ENCODE data around the gene ADD2.

ADD2 gene

DNA sequence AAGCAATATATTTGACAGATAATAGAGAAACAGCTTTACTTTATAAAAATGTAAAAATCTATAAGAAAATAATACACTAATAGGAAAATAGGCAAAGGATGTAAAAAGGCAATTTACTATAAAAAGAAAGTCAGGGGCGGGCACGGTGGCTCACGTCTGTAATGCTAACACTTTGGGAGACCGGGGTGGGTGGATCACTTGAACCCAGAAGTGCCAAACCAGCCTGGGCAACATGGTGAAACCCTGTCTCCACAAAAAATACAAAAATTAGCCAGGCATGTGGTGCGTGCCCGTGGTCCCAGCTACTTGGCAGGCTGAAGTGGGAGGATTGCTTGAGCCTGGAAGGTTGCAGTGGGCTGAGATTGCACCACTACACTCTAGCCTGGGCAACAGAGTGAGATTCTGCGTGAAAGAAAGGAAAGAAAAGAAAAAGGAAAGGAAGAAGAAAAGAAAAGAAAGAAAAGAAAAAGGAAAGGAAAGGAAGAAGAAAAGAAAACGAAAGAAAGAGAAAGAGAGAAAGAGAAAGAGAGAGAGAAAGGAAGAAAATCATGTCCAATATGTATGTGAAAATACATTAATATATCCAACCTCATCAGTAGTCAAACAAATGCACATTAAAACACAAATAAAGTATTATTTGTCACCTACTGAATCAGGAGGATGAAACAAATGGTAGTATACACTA lies 65.1 kb downstream of the ADD2 start:
- DNase-seq (ENCODE audit: low read depth) = no peak

DNA sequence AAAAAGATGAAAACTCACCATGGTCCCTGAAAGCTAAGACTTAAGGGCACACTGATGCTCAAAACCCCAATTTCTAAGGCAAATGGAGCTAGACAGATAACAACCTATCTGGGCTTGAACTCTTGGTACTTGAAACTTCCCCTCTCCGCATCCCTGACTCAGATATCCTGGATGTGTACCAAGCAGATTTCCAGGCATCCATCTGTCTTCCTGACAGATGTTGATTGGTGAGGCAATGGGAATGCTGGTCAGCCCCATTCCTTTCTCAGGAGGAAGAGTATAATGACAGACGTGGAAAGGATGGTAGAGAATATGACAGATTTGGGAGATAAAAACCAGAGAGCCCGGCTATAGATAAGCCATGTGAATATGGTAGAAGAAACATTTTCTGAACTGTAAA lies 69.2 kb downstream of the ADD2 start:
- no peak for DNase-seq (ENCODE audit: low read depth)

DNA sequence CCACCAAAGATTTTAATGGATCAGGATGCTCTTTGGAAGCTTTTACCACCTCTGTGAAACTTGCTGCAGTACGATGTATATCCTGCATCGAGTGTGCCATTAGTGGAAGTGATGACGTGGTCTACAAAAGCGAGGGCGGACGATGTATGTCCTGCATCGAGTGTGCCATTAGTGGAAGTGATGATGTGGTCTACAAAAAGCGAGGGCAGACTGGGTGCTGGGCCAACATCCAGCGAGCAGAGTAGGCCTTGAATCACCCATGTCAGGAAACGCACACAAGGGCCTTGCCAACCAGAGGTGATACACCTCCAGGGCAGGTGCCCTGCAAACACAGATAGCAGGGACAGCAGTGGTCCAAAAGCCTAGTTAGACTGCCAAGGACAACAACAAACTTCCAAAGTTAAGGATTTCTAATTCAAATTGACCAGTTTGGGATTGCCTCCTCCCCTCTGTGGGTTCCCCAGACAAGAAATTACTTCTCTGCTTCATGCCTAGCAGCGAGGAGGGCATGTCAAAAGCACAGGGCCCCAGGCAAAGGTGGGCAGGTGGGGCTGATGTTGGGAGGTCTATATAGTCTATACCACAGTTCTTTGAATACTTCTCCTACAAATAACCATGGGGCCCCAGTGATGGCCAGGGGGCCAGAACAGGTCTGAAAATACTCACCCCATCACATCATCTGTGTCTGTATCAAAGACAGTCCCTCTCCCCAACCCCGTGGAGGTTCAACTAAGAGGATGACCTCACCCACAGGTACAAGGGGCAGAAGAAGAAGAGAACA lies 70.2 kb downstream of the ADD2 start:
- DNase-seq (ENCODE audit: low read depth) = no peak

DNA sequence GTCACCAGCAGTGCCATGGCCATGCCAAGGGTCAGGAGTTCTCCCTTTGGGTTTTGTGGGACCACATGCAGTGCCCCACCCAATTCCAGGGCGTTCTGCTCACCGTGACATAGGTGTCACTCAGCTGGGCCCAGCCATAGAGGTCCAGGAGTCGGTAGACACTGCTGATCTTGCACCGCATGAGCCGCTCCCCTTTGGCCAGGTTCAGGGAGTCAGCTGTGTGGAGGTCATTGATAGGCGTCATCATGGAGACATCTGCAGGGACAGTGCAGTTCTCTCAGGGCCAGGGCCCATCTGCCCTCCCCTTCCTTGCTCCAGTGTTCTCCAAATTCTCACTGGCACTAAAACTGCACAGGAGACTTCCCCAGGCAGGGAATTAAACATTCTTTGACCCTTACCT lies 71.9 kb downstream of the ADD2 start:
- DNase-seq (ENCODE audit: low read depth) = no peak

DNA sequence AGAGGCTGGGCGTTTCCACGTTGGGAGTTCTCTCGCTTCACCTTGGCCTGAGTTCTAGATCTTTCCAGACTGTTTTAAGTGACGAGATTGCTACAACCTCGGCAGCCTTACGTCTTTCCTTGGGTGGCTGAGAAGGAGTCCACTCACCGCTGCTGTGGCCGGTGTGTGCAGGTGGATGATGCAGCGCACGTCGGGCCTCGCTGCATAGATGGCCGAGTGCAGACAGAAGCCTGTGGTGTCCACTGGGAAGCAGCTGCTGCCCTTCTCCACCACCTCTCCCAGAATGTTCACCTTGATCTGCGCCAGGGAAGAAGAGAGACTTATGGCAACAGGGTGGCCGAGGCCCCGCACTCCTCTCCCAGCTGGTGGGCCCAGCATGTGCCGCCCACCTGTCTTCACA lies 75.7 kb downstream of the ADD2 start:
- DNase-seq (ENCODE audit: low read depth) = no peak

DNA sequence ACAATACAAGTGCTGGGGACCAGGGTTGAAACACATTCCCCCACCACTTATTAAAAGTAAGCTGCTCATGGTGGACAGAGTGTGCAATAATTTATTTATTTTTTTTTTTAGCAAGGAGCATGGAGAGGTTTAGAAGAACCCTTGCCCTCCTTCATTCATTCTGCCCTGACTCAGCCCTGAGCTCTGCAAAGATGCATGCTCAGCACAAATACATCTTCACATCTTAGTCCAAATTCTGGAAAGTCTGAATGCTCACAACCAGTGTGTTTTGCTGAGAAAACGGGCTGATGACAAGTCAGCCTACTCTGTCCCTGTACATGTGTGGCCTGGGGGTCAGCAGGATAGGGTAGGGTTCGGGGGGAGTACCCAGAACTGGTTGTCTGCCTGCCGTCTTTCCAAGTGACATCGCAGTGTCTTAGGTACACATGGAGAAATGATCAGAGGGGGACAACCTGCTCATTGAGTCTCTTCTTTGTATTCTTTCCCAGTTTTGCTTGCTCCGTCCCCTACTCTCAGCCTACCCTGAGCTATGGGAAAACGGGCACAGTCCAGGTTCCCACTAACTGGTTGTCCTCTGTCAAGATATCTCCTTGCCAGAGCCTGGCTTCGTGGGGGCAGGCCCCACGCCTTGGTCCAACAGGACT lies 76.4 kb downstream of the ADD2 start:
- DNase-seq (ENCODE audit: low read depth) = no peak

DNA sequence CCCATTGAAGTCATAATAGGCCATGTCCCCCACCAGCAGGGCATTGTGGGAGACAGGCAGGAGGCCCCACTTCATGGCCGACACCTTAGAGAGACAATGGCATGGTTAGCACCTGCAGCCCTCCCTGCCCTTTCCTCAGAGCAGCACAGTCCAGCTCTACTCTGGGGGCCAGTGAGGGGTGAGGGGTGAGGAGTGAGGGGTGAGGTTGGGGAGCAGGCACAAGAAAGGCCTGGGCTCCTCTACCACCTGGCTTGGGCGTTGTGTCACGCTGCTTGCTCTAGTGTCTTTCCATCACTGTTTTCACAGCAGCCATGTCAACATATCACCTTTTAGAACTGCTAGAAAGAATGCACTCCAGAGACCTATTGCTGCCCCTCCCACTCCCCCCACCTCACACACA lies 77.2 kb downstream of the ADD2 start:
- no peak for DNase-seq (ENCODE audit: low read depth)

DNA sequence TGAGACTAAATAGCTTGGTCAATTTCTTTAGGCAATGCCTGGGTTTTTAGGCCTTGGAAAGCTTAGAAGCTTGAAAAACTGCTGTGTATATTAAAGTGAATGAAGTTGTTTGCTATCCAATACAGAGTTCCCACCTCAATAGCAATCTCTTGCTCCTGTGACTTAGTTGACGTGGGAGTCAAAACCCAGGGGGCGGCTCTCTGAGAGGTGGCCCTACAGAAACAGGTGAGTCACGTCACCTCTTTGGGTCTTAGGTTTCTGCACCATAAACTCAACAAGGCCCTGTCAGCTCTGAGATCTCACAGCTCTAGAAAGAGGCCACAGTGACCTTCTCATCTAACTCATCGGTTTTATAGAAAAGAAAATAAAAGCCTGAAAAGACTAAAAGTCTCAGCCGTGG lies 79.6 kb downstream of the ADD2 start:
- DNase-seq (ENCODE audit: low read depth) = no peak

DNA sequence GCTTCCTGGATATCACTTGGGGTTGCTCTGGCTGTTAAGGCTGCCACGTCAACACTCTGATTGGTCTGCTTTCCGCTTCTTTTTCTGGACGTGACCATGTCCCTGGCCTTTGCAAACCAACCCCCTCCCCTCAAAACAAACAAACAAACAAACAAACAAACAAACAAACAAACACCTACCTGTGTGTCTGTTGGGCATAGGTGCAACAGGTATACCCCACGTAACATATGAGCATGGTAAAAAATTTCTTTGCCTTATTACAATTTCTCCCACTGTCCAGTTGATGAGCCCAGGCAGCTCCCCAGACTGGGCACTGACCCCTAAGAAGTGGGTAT lies 80.6 kb downstream of the ADD2 start:
- DNase-seq (ENCODE audit: low read depth) = no peak

DNA sequence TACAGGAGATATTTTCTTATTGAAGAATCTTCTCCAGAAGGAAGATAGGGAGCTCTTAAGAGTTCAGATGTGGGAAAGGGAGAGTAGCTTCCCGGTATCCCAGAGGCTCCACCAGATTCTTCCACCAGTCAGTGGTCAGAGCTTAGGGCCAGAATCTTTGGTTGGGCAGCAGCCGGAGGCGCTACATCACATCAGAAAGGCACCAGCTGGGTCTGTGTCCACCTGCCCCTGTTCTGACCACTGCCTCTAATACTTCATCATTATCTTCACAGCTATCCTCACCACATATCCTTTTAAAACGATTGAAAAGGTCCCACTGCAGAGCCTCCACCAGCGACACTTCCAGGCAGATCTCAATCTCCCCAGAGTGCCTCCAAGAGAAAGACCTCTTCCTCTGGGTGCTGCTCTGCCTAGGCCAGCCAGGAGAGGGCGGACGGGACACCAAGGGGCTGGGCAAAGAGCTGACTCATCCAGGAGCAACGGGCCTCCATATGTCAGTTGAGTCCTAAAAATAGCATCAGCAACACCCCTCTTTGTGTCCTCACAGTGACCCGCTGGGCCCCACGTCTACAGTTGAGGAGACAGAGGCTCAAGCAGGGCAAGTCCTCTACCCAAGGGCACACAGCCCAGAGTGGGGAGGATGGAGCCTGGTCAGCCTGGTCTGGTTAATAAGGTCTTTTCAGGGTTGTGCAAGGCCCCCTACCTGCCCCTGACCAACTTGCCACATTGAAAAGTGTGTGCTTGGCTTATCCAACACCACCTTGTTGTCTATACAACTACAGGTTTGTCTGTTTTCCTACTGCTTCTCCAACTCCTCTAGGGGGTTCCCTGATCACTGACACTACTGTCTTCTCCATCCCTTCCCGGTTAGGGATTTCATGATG lies 81.2 kb downstream of the ADD2 start:
- DNase-seq (ENCODE audit: low read depth) = peak; percentile 67

DNA sequence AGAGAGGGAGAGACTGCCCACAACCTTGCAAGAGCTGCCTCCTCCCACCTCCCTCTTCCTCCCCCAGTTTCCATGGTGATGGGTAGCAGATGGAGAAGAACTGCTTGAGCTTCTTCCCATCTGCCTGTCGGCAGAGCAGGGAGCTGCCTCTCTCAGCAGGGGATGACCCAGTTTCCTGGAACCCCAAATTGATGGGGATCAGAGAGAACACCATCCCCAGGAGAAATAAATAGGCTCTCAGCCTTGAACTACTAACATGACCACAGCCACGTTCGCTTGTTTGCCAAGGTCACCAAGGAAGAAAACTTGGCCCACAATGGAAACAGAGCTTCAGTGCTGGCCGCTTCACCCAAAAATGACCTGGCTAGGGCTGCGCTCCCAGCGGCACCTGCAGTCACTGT lies 82.2 kb downstream of the ADD2 start:
- DNase-seq (ENCODE audit: low read depth) = no peak

DNA sequence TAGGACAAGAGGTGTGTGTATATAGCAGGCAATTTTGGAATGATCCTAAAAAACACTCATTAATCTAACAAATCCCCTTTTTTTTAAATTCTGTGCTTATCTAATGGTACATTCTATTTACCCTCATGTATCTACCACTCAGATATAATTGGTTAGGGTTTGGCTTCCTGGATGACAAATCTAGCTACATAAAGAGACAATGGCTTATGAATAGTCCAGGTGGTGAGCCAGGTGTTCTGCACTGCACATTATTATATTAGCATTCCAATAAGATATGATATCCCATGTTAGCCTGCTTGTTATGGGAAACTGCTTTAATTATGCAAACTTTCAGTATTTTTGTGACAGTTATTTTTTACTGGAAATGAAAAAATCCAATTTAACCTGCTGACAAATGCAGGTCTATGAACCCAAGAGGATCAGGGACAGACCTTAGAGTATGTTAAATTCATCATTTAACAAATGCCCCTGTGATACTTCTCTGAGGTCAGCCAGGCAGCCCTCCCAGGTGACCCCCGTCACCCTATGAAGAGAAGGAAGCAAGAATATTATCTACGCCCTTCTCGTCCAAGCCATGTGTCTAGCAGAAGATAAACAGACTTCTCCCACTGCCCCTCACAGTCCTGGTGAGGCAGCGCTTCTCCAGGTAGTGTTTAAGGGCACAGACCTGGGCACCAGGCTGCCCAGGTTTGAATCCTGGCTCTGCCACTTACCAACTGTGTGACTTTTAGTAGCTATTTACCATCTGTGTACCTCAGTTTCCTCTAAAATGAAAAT lies 83.0 kb downstream of the ADD2 start:
- no peak for DNase-seq (ENCODE audit: low read depth)

DNA sequence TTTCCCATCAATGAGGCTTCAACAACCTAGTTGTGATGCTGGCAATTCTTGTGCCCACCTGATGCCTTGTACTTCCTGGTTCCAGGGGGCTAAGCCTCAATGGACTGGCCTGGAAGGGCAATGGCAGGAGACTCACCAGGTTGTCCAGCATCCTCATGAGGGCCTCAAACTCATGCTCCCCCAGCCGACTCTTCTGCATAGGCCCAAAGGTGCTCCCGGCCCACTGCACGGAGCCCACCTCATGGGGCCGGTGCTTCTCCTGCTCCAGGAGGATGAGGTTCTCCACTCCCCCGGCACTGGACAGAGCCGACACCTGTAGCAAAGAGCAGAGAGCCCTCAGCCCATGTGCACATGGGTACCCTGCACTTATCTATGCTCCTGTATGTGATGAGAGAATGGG lies 84.5 kb downstream of the ADD2 start:
- no peak for DNase-seq (ENCODE audit: low read depth)

DNA sequence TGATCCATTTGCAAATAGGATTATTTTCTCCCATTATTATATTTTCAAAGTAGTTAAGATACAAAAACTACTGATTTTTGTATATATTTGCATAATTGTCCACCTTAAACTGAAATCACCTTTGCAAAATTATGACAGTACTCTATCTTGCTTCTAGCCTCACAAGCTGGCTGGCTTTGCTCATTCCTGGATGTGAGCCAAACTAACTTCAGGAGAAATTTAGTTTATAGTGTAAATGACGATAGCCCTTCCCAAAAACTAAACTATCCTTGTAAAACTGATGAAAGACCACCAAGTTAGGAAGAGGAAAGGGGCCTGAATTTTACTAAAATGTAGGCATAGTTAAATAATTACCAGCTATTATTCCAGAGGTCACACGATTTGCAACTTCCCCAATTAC lies 87.3 kb downstream of the ADD2 start:
- DNase-seq (ENCODE audit: low read depth) = no peak

DNA sequence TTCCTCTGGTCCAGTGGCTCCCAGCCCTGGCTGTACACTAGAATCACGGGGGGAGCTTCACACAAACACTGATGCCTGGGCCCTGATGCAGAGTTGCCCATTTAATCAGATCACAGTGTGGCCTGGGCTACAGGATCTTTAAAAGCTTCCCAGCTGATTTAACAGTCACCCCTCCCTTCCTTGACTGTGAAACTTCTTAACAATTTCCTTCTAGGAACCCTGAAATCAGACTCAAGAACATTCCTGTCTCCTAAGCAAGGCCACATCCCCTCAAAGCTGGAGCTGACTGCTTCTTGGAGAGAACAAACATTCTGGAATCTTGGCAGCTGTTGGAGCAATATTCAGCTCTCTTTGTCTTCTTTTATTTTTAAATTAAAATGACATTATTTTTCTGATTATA lies 88.7 kb downstream of the ADD2 start:
- no peak for DNase-seq (ENCODE audit: low read depth)

DNA sequence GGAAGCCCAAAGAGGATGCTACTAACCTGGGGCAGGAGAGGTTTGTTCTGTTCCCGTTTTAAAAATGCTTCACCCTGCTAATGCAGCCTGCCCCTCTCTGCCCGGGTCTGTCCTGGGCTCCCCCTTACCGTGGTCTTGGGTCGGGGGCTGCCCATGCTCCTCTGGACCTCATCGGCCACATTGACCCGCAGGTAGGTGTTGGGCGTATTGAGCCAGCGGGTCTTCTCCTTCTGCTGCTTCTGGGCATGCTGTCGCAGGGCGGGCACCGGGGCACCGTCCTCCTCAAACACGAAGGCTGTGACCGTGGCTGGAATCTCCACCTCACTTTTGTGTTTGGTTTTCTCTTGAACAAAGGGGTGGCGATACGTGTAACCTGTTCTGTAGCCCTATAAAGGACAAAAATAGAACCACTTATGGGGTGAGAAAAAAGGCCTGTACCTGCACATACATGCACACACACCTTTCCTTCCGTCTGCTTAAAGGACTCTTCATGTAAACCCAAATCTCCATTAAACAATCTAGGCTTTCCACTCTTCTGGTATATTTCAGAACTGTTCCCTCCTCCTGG lies 89.3 kb downstream of the ADD2 start:
- DNase-seq (ENCODE audit: low read depth) = no peak

DNA sequence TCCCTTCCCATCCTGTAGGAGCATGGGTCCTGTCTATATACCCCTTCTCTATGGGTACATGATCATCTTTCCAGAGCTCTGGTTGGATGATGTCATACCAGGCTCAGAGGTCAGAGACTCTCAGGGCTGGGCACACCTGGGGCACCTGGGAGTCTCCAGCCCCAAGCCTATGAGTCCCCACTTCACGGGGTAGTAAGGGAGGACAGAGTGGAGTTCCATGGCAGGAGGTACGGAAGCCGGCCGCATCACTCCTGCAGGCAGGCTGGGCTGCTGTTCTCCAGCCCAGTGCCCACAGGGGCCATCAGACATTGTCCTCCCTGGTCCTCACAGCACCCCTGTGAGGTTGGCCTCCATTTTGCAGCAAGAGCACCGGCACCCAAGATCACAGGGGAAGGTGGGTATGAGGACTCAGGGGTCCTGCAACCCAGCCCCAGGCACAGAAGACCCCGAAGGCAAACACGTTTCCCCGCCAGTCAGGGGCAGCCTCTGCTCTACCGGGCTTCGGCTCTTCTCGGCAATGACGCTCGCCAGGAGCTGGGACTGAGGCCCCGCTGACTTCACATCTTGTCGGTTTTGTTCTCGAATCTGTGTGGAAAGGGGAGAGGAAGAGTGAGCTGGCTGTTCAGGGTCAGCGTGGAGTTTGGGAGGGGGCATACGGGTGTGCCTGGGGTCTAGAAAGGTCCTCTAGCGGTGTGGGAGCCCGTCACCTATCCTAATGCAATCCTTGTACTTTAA lies 91.5 kb downstream of the ADD2 start:
- no peak for DNase-seq (ENCODE audit: low read depth)

DNA sequence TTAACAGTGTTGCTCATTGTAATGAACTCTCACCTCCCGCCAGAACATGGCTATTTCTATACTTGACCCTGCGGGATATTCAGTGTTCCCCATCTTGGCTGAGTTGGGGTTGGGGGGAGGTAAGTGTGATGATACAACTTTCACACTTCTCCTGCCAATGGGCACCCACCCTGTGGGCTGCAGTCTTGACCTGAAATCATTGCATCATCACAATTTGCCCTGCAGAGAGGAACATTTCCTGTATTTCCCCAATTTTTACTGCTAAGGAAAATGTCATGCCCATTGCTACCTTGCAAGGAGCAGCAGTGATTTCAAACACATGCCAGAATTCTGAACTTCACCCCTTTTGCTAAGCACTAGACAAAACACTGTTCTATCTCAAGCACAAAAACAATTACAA lies 92.1 kb downstream of the ADD2 start:
- no peak for DNase-seq (ENCODE audit: low read depth)

DNA sequence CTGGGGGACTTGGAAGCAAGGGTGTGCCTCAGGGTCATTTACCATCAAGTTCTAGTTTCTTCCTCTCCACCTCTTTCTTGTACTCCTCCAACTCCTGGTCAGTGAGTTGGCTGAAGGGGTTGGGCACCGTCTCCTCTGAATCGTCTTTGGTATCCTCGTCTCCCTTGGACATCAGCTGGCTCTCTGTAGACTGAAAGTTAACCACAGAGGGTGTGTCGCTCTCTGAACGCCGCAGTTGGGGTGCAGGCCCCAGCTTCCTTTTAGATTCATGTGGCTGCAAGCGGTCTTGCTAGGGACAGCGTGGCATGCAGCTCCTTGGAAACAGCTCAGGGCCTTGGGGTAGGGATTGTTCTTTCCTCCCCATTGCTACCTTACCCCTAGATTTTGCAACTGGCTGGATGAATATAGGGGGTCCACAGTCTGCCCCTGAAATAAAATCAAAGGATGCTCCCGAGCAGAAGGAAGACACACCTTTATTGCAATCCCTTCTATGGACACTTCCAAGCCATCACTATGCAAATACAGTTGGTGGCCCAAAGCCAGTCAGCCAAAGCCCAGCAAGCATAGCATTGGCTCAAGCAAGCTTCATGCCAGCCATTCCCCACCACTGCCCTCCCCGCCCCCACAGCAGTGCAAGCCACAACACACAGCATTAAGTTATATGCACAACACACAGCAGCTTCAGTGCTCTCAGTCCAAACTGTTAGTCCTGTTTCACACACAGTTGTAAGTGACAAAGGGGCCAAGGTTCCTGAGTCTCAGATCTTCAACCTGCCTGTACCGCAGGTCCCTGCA lies 93.2 kb downstream of the ADD2 start:
- DNase-seq (ENCODE audit: low read depth) = no peak
